GM21619 (cell line): ENCODE results near the gene RUNX2.
A peak's percentile ranks its signal among the peaks of the same experiment; 100 is the strongest.
"Not testable (repeated sequence)": the region's sequence is repeated elsewhere in the genome, so short reads cannot be mapped to it uniquely, and the experiment has no call there.

ENCODE experiments used
- ATAC-seq: cut with Tn5 transposase; IDR thresholded peaks from one replicate; pipeline ENCODE4 v1.9.1; 2021; ENCODE audit not compliant: unreplicated experiment

Gene RUNX2

GRCh38 chr6:45663251-45664221, 335.4 kb downstream of the RUNX2 start:
- no peak for ATAC-seq

GRCh38 chr6:45664707-45665106, 336.6 kb downstream of the RUNX2 start:
- ATAC-seq, result no peak

GRCh38 chr6:45665859-45666258, 337.7 kb downstream of the RUNX2 start:
- ATAC-seq, result no peak

- ATAC-seq, result no peak
Measured at GRCh38 chr6:45666846-45667245, 338.7 kb downstream of the RUNX2 start.

- no peak for ATAC-seq
Measured at GRCh38 chr6:45667300-45667699, 339.2 kb downstream of the RUNX2 start.

- no peak for ATAC-seq
Measured at GRCh38 chr6:45667766-45668165, 339.6 kb downstream of the RUNX2 start.

GRCh38 chr6:45668705-45669104, 340.6 kb downstream of the RUNX2 start:
- no peak for ATAC-seq

GRCh38 chr6:45673167-45673566, 345.0 kb downstream of the RUNX2 start:
- not testable (repeated sequence) for ATAC-seq

- ATAC-seq, result not testable (repeated sequence)
Measured at GRCh38 chr6:45675166-45675565, 347.0 kb downstream of the RUNX2 start.

- no peak for ATAC-seq
Measured at GRCh38 chr6:45675634-45676033, 347.5 kb downstream of the RUNX2 start.

GRCh38 chr6:45676380-45676779, 348.2 kb downstream of the RUNX2 start:
- no peak for ATAC-seq

GRCh38 chr6:45677381-45678284, 349.5 kb downstream of the RUNX2 start:
- ATAC-seq, result peak; percentile 54

- ATAC-seq, result no peak
Measured at GRCh38 chr6:45678285-45678607, 350.1 kb downstream of the RUNX2 start.

GRCh38 chr6:45679163-45679562, 351.0 kb downstream of the RUNX2 start:
- ATAC-seq, result no peak

- ATAC-seq, result no peak
Measured at GRCh38 chr6:45679631-45680030, 351.5 kb downstream of the RUNX2 start.

- peak; percentile 88 for ATAC-seq
Measured at GRCh38 chr6:45681860-45682511, 353.9 kb downstream of the RUNX2 start.

GRCh38 chr6:45684476-45684875, 356.3 kb downstream of the RUNX2 start:
- ATAC-seq, result no peak

GRCh38 chr6:45685076-45685475, 356.9 kb downstream of the RUNX2 start:
- no peak for ATAC-seq

- ATAC-seq, result no peak
Measured at GRCh38 chr6:45686841-45687569, 358.9 kb downstream of the RUNX2 start.

- ATAC-seq, result peak; percentile 94
Measured at GRCh38 chr6:45687570-45687969, 359.4 kb downstream of the RUNX2 start.

GRCh38 chr6:45688180-45688579, 360.1 kb downstream of the RUNX2 start:
- no peak for ATAC-seq
